Caco-2 (cell line): ENCODE measurements around the gene GJC3. TPM values are rescaled to one million over a fixed set of nuclear protein-coding genes. Genes with fewer than 3 reads are reported as not detected.
"Not testable (repeated sequence)": the region's sequence is repeated elsewhere in the genome, so short reads cannot be mapped to it uniquely, and the experiment has no call there.

Experiments
- BruUV-seq: library from RNA; stranded (reverse); fragments of 400-500 nt; replicated peaks from 2 replicates; lab custom pipeline; 2021; lab: Mats Ljungman, UMichigan
- CTCF ChIA-PET: fragments of 300-600 bp; sonication (Branson Sonifier 250); formaldehyde crosslinking; loops from one replicate; lab custom pipeline; 2022; ENCODE audit warnings: antibody characterized with exemption; lab: Charles Lee
- POLR2A ChIA-PET: fragments of 300-600 bp; sonication (Branson Sonifier 250); formaldehyde crosslinking; loops from one replicate; lab custom pipeline; 2022; ENCODE audit warnings: antibody characterized with exemption; lab: Charles Lee
- DNase-seq, 2 experiments: peaks; one replicate each; pipeline versions ENCODE4 v3.0.0 to v3.0.0-alpha.2; 2020 to 2022
- H3K27me3 ChIP-seq: replicated peaks from 2 replicates; pipeline ENCODE4 v1.6.0; 2011; ENCODE audit warnings: low read length; ENCODE audit not compliant: control insufficient read depth, insufficient read depth
- H3K36me3 ChIP-seq: 2 replicates; pipeline ENCODE4 v1.5.1; 2011; ENCODE audit warnings: low read length; ENCODE audit not compliant: control insufficient read depth, insufficient read depth
- H3K4me1 ChIP-seq: fragments of 250-450 bp; sonication (Bioruptor Pico); 2 replicates; pipeline ENCODE4 v1.5.1; 2020; ENCODE audit warnings: mild to moderate bottlenecking
- H3K4me3 ChIP-seq: 2 replicates; pipeline ENCODE4 v1.5.1; 2011; ENCODE audit warnings: low read depth, mild to moderate bottlenecking, control low read depth, low read length
- H3K9me3 ChIP-seq: fragments of 250-450 bp; sonication (Bioruptor Pico); 2 replicates; pipeline ENCODE4 v1.5.1; 2020; ENCODE audit warnings: mild to moderate bottlenecking, moderate library complexity
- H3K27ac Mint-ChIP-seq: one replicate; pipeline ENCODE4 v1.8.0; 2022; ENCODE audit warnings: mixed read lengths; ENCODE audit not compliant: unreplicated experiment
- H3K27me3 Mint-ChIP-seq: one replicate; pipeline ENCODE4 v1.8.0; 2022; ENCODE audit warnings: mixed read lengths; ENCODE audit not compliant: insufficient read depth, unreplicated experiment
- H3K36me3 Mint-ChIP-seq: one replicate; pipeline ENCODE4 v1.8.0; 2022; ENCODE audit warnings: mild to moderate bottlenecking, mixed read lengths; ENCODE audit not compliant: insufficient read depth, unreplicated experiment
- H3K4me1 Mint-ChIP-seq: one replicate; pipeline ENCODE4 v1.8.0; 2022; ENCODE audit warnings: low read depth, mixed read lengths; ENCODE audit not compliant: unreplicated experiment
- H3K4me3 Mint-ChIP-seq: one replicate; pipeline ENCODE4 v1.8.0; 2022; ENCODE audit warnings: mild to moderate bottlenecking, moderate library complexity, mixed read lengths; ENCODE audit not compliant: unreplicated experiment
- H3K9me3 Mint-ChIP-seq: one replicate; pipeline ENCODE4 v1.8.0; 2022; ENCODE audit warnings: mixed read lengths; ENCODE audit not compliant: unreplicated experiment
- intact Hi-C: fragments of 100-400 bp; cut with micrococcal nuclease; formaldehyde crosslinking; loops from one replicate; pipeline ENCODE4 v1.10.0; 2022; ENCODE audit not compliant: unreplicated experiment
- total RNA-seq: library from RNA; stranded (reverse); gene quantifications from 2 replicates; pipeline ENCODE4 v1.2.3, GENCODE V29; 2022
- TF ChIP-seq, protein P1 (sequence below), 2 experiments: fragments of 200-600 bp in 1 of 2; IDR thresholded peaks; 1 replicate in 1 of 2; 2 replicates in 1 of 2; pipeline versions ENCODE4 v1.5.1 to v1.8.0; 2011 to 2022; ENCODE audit warnings: antibody characterized with exemption in 1 of 2, control low read depth in 1 of 2, inconsistent platforms in 1 of 2, low read depth in 1 of 2, low read length in 1 of 2, mild to moderate bottlenecking in 1 of 2, moderate library complexity in 1 of 2; ENCODE audit not compliant: insufficient read depth in 1 of 2, severe bottlenecking in 1 of 2, unreplicated experiment in 1 of 2

Gene GJC3
- total RNA-seq, 1 experiment from 2014 or later = 0.27 TPM

DNA sequence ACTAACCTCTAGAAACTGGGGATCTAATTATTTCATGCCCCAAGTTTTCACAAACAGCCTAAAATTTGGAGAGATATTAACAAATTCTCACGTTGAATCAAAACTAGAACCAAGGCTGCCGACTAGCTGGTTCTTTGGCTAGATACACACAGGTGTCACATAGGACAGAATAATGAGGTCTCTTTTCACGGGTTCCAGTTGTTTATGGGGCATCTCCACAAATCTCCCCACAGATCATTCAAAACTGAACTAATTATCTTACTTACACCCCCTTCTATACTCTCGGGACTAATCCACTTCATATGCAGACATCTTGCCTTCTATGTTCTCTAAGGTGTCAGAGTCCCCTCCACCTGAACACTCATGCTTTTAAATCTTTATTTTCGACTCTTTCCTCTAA is 36.1 kb downstream of the GJC3 start:
- H3K27me3 ChIP-seq = no peaks in the 10 kb centered on the region
- H3K4me3 ChIP-seq = no peak overlapping the region
- Mint-ChIP-seq H3K4me3 (no peak overlapping the region), H3K27me3 (no peaks in the 10 kb centered on the region), H3K9me3 (peaks cover 14% of the 10 kb centered on the region), H3K27ac (no peak overlapping the region), H3K36me3 (no peaks in the 10 kb centered on the region), H3K4me1 (no peaks in the 10 kb centered on the region)
- BruUV-seq = no TSS peak
- ChIA-PET CTCF (no interaction called here), POLR2A (no interaction called here)
- TF ChIP-seq, protein P1, sequence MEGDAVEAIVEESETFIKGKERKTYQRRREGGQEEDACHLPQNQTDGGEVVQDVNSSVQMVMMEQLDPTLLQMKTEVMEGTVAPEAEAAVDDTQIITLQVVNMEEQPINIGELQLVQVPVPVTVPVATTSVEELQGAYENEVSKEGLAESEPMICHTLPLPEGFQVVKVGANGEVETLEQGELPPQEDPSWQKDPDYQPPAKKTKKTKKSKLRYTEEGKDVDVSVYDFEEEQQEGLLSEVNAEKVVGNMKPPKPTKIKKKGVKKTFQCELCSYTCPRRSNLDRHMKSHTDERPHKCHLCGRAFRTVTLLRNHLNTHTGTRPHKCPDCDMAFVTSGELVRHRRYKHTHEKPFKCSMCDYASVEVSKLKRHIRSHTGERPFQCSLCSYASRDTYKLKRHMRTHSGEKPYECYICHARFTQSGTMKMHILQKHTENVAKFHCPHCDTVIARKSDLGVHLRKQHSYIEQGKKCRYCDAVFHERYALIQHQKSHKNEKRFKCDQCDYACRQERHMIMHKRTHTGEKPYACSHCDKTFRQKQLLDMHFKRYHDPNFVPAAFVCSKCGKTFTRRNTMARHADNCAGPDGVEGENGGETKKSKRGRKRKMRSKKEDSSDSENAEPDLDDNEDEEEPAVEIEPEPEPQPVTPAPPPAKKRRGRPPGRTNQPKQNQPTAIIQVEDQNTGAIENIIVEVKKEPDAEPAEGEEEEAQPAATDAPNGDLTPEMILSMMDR (IDR thresholded peaks at IDR 0.05; ENCODE audit: insufficient read depth in 1 of 2, low read depth in 1 of 2, low read length in 1 of 2, severe bottlenecking in 1 of 2, unreplicated experiment in 1 of 2) = no peak
- peaks cover 7% of the 10 kb centered on the region; the same call in 1 of the 2 replicates for H3K9me3 ChIP-seq
- no peak for DNase-seq
- H3K4me1 ChIP-seq = no peaks in the 10 kb centered on the region
- intact Hi-C loops = no loop called here
- H3K36me3 ChIP-seq = no peaks in the 10 kb centered on the region

DNA sequence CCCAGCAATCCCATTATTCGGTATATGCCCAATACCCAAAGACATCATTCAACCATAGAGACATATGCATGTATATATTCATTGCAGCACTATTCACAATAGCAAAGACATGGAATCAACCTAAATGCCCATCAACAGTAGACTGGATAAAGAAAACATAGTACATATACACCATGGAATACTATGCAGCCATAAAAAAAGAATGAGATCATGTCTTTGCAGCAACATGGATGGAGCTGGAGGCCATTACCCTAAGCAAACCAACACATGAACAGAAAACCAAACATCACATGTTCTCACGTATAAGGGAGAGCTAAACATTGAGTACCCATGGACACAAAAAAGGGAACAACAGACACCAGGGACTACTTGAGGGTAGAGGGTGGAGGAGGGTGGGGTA is 39.1 kb downstream of the GJC3 start:
- BruUV-seq, H3K9me3 ChIP-seq, CTCF ChIA-PET, H3K27ac Mint-ChIP-seq, H3K4me3 Mint-ChIP-seq, POLR2A ChIA-PET, H3K4me1 Mint-ChIP-seq, intact Hi-C loops, H3K27me3 Mint-ChIP-seq, DNase-seq, H3K36me3 Mint-ChIP-seq, H3K4me3 ChIP-seq, H3K36me3 ChIP-seq, H3K27me3 ChIP-seq, H3K4me1 ChIP-seq: not testable (repeated sequence)
- peaks cover 14% of the 10 kb centered on the region for H3K9me3 Mint-ChIP-seq

DNA sequence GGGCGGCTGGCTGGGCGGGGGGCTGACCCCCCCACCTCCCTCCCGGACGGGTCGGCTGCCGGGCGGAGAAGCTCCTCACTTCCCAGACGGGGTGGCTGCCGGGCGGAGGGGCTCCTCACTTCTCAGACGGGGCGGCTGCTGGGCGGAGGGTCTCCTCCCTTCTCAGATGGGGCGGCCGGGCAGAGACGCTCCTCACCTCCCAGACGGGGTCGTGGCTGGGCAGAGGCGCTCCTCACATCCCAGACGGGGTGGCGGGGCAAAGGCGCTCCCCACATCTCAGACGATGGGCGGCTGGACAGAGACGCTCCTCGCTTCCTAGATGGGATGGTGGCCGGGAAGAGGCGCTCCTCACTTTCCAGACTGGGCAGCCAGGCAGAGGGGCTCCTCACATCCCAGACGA is 41.1 kb downstream of the GJC3 start:
- H3K27me3 ChIP-seq, BruUV-seq, intact Hi-C loops, POLR2A ChIA-PET, H3K36me3 Mint-ChIP-seq, H3K36me3 ChIP-seq, CTCF ChIA-PET, DNase-seq, H3K27me3 Mint-ChIP-seq, H3K4me1 ChIP-seq, H3K27ac Mint-ChIP-seq, H3K4me3 Mint-ChIP-seq, H3K4me3 ChIP-seq, H3K9me3 ChIP-seq, H3K4me1 Mint-ChIP-seq: not testable (repeated sequence)
- H3K9me3 Mint-ChIP-seq = peaks cover 14% of the 10 kb centered on the region

DNA sequence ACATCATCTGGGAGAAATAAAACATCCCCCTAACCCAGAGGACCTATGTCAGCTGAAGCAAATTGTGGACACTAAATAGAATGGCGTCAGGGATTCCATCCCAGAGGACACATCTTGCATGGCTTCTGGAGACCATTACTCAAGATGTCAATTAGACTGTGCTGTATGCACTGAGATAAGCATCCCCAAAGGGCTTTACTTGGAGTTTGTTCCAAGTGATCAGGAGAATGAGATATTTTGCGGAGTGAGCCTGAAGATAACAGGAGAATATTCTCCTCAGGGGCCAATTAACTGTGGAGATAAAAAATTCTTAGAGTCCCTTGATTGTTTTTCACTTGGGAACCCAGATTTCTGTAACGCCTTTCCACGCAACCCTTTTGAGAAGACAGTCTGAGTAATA is 48.0 kb downstream of the GJC3 start:
- peaks cover 26% of the 10 kb centered on the region for H3K27me3 Mint-ChIP-seq

More for the DNA sequence above, 48.0 kb downstream of the GJC3 start:
- Histone ChIP-seq H3K4me1 (no peaks in the 10 kb centered on the region), H3K9me3 (no peaks in the 10 kb centered on the region), H3K27me3 (no peaks in the 10 kb centered on the region), H3K4me3 (no peak overlapping the region), H3K36me3 (no peaks in the 10 kb centered on the region)
- no peak overlapping the region for H3K4me3 Mint-ChIP-seq
- no peaks in the 10 kb centered on the region for H3K9me3 Mint-ChIP-seq
- H3K27ac Mint-ChIP-seq = no peak overlapping the region
- no peaks in the 10 kb centered on the region for H3K4me1 Mint-ChIP-seq
- intact Hi-C loops = no loop called here
- CTCF ChIA-PET = no interaction called here
- BruUV-seq = no TSS peak
- H3K36me3 Mint-ChIP-seq = no peaks in the 10 kb centered on the region
- TF ChIP-seq, protein P1 (IDR thresholded peaks at IDR 0.05; ENCODE audit: insufficient read depth in 1 of 2, low read depth in 1 of 2, low read length in 1 of 2, severe bottlenecking in 1 of 2, unreplicated experiment in 1 of 2) = no peak
- POLR2A ChIA-PET = no interaction called here
- DNase-seq = no peak
